Heart right ventricle (tissue), 16 donors: ENCODE data around the gene NELL2. TPM values are rescaled to one million over a fixed set of nuclear protein-coding genes. Genes with fewer than 3 reads are reported as not detected.

ENCODE experiments used
- ATAC-seq, 8 donors: fragments of 200-7000 bp; cut with Tn5 transposase; one replicate each; pipeline ENCODE4 v1.9.1; 2020; ENCODE audit warnings: mild to moderate bottlenecking in 8 of 8, moderate library complexity in 8 of 8, moderate number of reproducible peaks in 1 of 8
- DNase-seq, 2 donors: peaks; one replicate each; pipeline ENCODE4 v3.0.0-alpha.2; 2020
- H3K27ac ChIP-seq, 10 donors: fragments of 200-600 bp; sonication (generic) in 2 of 10; one replicate each; pipeline versions ENCODE4 v1.5.0 to v1.8.0; 2020 to 2022; ENCODE audit warnings: mild to moderate bottlenecking in 3 of 10
- H3K27me3 ChIP-seq, 7 donors: fragments of 200-600 bp; one replicate each; pipeline ENCODE4 v1.8.0; 2021 to 2022; ENCODE audit warnings: mild to moderate bottlenecking in 2 of 7
- H3K36me3 ChIP-seq, 9 donors: fragments of 200-600 bp; sonication (generic) in 1 of 9; one replicate each; pipeline versions ENCODE4 v1.5.0 to v1.8.0; 2020 to 2022; ENCODE audit warnings: mild to moderate bottlenecking in 2 of 9
- H3K4me1 ChIP-seq, 9 donors: fragments of 200-600 bp; sonication (generic) in 1 of 9; one replicate each; pipeline versions ENCODE4 v1.5.0 to v1.8.0; 2020 to 2022; ENCODE audit warnings: mild to moderate bottlenecking in 4 of 9
- H3K4me3 ChIP-seq, 10 donors: fragments of 200-600 bp; sonication (generic) in 2 of 10; one replicate each; pipeline versions ENCODE4 v1.5.0 to v1.8.0; 2020 to 2022; ENCODE audit warnings: mild to moderate bottlenecking in 7 of 10, moderate library complexity in 2 of 10
- H3K9me3 ChIP-seq, 11 donors: fragments of 200-600 bp in 10 of 11; sonication (generic) in 2 of 11; one replicate each; pipeline versions ENCODE4 v1.5.0 to v1.8.0; 2013 to 2022; ENCODE audit warnings: mild to moderate bottlenecking in 2 of 11, control low read depth in 1 of 11, moderate library complexity in 1 of 11
- CTCF ChIP-seq, 9 donors: fragments of 200-600 bp; sonication (generic) in 2 of 9; IDR thresholded peaks; one replicate each; pipeline versions ENCODE4 v1.5.0 to v1.8.0; 2021 to 2022; ENCODE audit warnings: antibody characterized with exemption in 9 of 9, mild to moderate bottlenecking in 5 of 9, moderate library complexity in 1 of 9
- WGBS, 2 donors: extraction: QIAGEN DNeasy Blood & Tissue Kit; methylation state at CpG; one replicate each; pipeline ENCODE4 v1.1.7; 2013; ENCODE audit warnings: inconsistent platforms in 1 of 2; 5-methylcytosine and 5-hydroxymethylcytosine counted together
- intact Hi-C, 10 donors: fragments of 100-400 bp; cut with DNase I; formaldehyde crosslinking; loops; one replicate each; pipeline versions ENCODE4 v1.11.1 to v1.14.2; 2022
- polyA plus RNA-seq, 2 donors: library from polyadenylated mRNA; stranded (reverse); fragments of 200-250 nt; gene quantifications; one replicate each; pipeline ENCODE4 v1.2.3, GENCODE V29; 2013
- total RNA-seq, 10 donors: library from RNA; stranded (reverse); fragmentation: NEBNext Ultra II Directional in 3 of 10; extraction: Animal tissue kit (Norgen Biotek cat#: 25700) in 3 of 10; gene quantifications; one replicate each; pipeline versions ENCODE4 v1.2.1 to v1.2.4, GENCODE V29; 2021 to 2023
- donor health status: Arrhythmogenic right ventricular cardiomyopathy.
- donor health status: ischemic (EF 13 %, LVEDD 7.1; RV severe dilation, severe dysfunction).
- donor health status: healthy with polysubstance abuse.
- donor health status: DM: no; HTN: yes; CAD: no.
- donor health status: DM: no; HTN: no; CAD: no.
- donor health status: ischemic (EF 25% LVEDD 6.9; RV normal size, moderate dysfunction).
- donor health status: ischemic (EF 25% LVEDD 5.7; RV mildly dilated, moderate dysfunction).
- donor health status: healthy.
- donor health status: DM: yes; HTN: yes; CAD: no.
- donor health status: Ischemic cardiomyopathy.
- donor health status: ischemic (EF 35%, LVEDD 5.7; RV mildly dilated, moderate dysfunction).
- donor health status: nonischemic (EF 11% LVEDD 7.7; RV severe dilation, severe dysfunction).
- donor health status: DM: yes; HTN: yes; CAD: no.
- donor health status: PGD.
- donor health status: ischemic (EF 29% LVEDD 5.4; RV normal size, mild dysfunction).
- donor health status: nonischemic (EF 23%, LVEDD 6.1; RV moderate dilation, normal function).

The NELL2 gene
- total and polyA plus RNA-seq, 12 donors = 0.06 to 2.8 (median 0.46) TPM; not detected in 3

DNA sequence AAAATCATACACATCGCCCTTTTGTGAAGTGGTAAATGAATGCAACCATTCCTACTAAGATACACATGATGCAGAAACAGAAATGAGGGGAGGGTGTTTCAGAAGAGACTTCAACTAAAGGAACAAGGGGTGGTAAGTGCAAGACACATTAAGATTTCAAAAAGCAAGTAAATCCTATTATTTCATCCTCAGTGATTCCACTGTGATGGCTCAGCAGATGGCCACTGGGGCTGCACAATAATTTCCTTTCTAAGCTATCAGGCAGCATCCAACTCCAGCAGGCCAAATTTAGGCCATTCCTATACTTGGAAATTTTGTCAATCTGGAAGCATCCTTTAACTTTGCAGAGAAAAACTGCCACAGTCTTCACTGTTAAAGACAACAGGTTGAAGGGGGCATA is 272.4 kb downstream of the NELL2 start:
- no peak for DNase-seq
- Histone ChIP-seq H3K4me3 (no peak overlapping the region), H3K36me3 (no peaks in the 10 kb centered on the region), H3K4me1 (no peaks in the 10 kb centered on the region), H3K27ac (no peak overlapping the region), H3K27me3 (no peaks in the 10 kb centered on the region), H3K9me3 (no peaks in the 10 kb centered on the region)
- TF ChIP-seq CTCF (IDR thresholded peaks at IDR 0.05) = no peak
- WGBS, 2 donors = 59 to 85% methylated on average over 1 of the region's 1 CpG
- intact Hi-C loops = no loop called here
- no peak for ATAC-seq

DNA sequence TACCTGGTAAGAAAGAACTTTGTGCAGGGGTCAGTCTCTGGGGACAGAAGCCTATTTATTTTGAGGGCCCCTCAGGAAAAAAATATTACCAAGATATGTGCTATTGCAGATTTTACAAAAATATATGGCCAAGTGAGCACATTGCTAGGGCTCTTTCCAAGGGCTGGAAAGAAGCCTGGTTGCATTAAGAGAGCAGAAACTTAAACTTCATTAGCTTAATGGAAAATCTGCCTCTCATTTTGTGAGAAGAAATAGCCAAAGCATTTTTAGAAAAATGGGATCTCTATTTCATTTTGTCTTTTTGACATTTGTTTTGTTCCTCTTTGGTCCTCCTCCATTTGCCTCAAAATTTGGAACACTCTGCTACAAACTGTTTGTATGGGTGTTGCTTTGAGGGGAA is 283.5 kb downstream of the NELL2 start:
- H3K9me3 ChIP-seq = no peaks in the 10 kb centered on the region
- TF ChIP-seq CTCF (IDR thresholded peaks at IDR 0.05) = no peak
- H3K4me1 ChIP-seq = no peaks in the 10 kb centered on the region
- ATAC-seq = no peak
- no peaks in the 10 kb centered on the region for H3K36me3 ChIP-seq
- intact Hi-C loops = loop anchor here in 1 of 10 donors (1.0 kb wide), 1 partner anchor 14 kb away; no protein-coding TSS in a partner anchor
- H3K4me3 ChIP-seq = no peak overlapping the region
- H3K27me3 ChIP-seq = no peaks in the 10 kb centered on the region
- no peak overlapping the region for H3K27ac ChIP-seq
- DNase-seq = no peak

DNA sequence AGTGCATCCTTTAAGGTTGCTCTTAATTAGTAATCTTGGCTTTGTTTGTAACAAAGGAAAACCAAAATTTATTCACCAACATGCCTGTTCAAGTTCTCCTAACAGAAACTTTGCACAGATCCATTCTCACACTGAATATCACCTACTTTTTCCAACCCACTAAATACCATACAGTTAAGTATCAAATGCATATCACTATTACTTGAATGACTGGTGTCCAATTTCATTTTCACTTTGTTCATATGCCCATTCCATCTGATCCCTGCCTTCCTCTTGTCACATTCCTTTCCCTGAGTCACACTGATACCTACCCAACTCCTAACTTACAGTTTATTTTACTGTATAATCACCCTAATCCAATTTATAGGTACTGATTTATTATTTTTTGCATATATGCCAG is 286.4 kb downstream of the NELL2 start:
- no peak for TF ChIP-seq CTCF (IDR thresholded peaks at IDR 0.05)
- Histone ChIP-seq H3K9me3 (no peaks in the 10 kb centered on the region), H3K27me3 (no peaks in the 10 kb centered on the region), H3K27ac (no peak overlapping the region), H3K4me3 (no peak overlapping the region), H3K4me1 (no peaks in the 10 kb centered on the region), H3K36me3 (no peaks in the 10 kb centered on the region)
- intact Hi-C loops = no loop called here
- DNase-seq (no peak), ATAC-seq (no peak)

DNA sequence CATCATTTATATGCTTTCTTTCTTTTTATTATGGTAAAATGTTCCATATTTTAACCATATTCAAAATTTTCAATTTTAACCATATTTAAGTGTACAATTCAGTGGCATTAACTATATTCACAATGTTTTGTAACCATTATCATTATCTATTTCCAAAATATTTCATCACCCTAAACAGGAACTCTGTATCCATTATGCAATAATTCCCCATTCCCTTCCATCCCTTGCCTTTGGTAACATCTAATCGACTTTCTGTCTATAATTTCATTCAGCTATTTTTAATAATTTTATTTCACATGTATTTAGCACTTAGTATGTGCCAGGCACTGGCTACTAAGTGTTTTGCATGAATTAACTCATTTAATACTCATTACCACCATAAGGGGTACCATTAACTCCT is 287.5 kb downstream of the NELL2 start:
- ATAC-seq = no peak
- H3K36me3 ChIP-seq = no peaks in the 10 kb centered on the region

More for the DNA sequence above, 287.5 kb downstream of the NELL2 start:
- no peak overlapping the region for H3K27ac ChIP-seq
- 75 to 85% methylated on average over 1 of the region's 1 CpG for WGBS, 2 donors
- no peaks in the 10 kb centered on the region for H3K9me3 ChIP-seq
- no peaks in the 10 kb centered on the region for H3K4me1 ChIP-seq
- intact Hi-C loops = no loop called here
- DNase-seq = no peak
- H3K4me3 ChIP-seq = no peak overlapping the region
- no peaks in the 10 kb centered on the region for H3K27me3 ChIP-seq
- TF ChIP-seq CTCF (IDR thresholded peaks at IDR 0.05) = no peak
